ENCODE measurements around the gene CDH12.

DNA sequence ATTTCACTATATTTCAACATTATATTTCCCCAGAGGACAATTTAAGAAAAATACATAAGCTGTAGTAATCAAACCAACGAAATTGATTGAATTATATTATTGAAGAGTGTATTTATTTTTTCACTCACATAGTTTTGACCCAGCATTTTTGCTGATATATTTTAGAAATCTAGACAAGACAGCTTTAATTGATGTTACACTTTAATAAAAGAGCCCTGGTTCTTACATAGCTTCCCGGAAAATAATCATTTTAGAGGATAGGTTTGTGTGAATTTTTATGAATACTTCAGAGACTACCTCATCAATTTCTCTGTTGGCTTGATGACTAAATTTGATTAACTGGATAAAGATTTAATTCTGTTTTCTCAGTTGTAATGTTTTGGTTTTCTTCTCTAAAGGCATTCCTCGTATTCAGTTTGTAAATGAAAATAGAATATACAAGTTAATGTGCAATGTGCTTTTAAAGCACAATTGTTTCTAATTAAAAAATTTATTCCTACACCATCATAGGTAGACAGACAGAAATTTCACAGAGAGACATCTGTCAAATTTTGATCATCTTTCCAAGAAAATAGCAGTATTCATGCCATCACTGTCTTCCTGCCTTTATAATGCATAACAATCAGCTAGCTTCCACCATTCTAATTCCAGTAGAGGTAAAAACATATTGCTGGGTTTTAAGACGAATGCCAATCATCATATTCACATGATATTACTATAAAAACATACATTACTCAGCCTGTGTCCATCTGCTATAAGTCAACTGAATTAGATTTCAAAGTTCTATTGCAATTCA lies 441.4 kb downstream of the CDH12 start:
- TF ChIP-seq CTCF (IDR thresholded peaks at IDR 0.05 in 2 of 3, conservative IDR thresholded peaks at IDR 0.05 in 1 of 3; ENCODE audit: borderline replicate concordance in 1 of 3, insufficient read depth in 1 of 3, low read depth in 2 of 3, low read length in 2 of 3) (no peak), SIN3A (IDR thresholded peaks at IDR 0.05; ENCODE audit: low read depth) (no peak), POLR2AphosphoS5 (IDR thresholded peaks at IDR 0.05; ENCODE audit: low read depth, low read length) (no peak), EZH2 (IDR thresholded peaks at IDR 0.05) (no peak), ELF1 (IDR thresholded peaks at IDR 0.05; ENCODE audit: borderline replicate concordance, low read depth) (no peak), YY1 (IDR thresholded peaks at IDR 0.05; ENCODE audit: extremely low read depth, insufficient replicate concordance, low read depth, low read length) (no peak), POLR2A (IDR thresholded peaks at IDR 0.05; ENCODE audit: borderline replicate concordance, extremely low read depth, insufficient read depth, insufficient read length) (no peak), TCF7L2 (IDR thresholded peaks at IDR 0.05; ENCODE audit: borderline replicate concordance, extremely low read depth, insufficient read depth, insufficient read length) (no peak)
- TF ChIP-seq, protein P1, sequence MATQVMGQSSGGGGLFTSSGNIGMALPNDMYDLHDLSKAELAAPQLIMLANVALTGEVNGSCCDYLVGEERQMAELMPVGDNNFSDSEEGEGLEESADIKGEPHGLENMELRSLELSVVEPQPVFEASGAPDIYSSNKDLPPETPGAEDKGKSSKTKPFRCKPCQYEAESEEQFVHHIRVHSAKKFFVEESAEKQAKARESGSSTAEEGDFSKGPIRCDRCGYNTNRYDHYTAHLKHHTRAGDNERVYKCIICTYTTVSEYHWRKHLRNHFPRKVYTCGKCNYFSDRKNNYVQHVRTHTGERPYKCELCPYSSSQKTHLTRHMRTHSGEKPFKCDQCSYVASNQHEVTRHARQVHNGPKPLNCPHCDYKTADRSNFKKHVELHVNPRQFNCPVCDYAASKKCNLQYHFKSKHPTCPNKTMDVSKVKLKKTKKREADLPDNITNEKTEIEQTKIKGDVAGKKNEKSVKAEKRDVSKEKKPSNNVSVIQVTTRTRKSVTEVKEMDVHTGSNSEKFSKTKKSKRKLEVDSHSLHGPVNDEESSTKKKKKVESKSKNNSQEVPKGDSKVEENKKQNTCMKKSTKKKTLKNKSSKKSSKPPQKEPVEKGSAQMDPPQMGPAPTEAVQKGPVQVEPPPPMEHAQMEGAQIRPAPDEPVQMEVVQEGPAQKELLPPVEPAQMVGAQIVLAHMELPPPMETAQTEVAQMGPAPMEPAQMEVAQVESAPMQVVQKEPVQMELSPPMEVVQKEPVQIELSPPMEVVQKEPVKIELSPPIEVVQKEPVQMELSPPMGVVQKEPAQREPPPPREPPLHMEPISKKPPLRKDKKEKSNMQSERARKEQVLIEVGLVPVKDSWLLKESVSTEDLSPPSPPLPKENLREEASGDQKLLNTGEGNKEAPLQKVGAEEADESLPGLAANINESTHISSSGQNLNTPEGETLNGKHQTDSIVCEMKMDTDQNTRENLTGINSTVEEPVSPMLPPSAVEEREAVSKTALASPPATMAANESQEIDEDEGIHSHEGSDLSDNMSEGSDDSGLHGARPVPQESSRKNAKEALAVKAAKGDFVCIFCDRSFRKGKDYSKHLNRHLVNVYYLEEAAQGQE (IDR thresholded peaks at IDR 0.05; ENCODE audit: low read depth) = no peak
